ENCODE results near the gene PYGB. TPM values are rescaled to one million over a fixed set of nuclear protein-coding genes. Genes with fewer than 3 reads are reported as not detected.

Gene PYGB
- total RNA-seq, 1 experiment from 2014 or later, result 220 TPM

- peaks cover 2% of the 10 kb centered on the region for H3K4me1 ChIP-seq (ENCODE audit: control insufficient read depth, insufficient read depth, low read length)
- H3K9me3 ChIP-seq (ENCODE audit: control insufficient read depth, insufficient read depth, low read depth, low read length), result no peaks in the 10 kb centered on the region
- in situ Hi-C loops (cut with HindIII; ENCODE audit: low pct_unique_long_range_greater_than_20kb, low sequenced_read_pairs), result no loop called here
- TF ChIP-seq TCF7L2 (IDR thresholded peaks at IDR 0.05; ENCODE audit: low read depth, low read length), result no peak
- TF ChIP-seq CTCF (IDR thresholded peaks at IDR 0.05), result no peak
- no peak for TF ChIP-seq POLR2AphosphoS5 (IDR thresholded peaks at IDR 0.05; ENCODE audit: low read depth, low read length)
- TF ChIP-seq SIN3A (IDR thresholded peaks at IDR 0.05; ENCODE audit: borderline replicate concordance, insufficient read depth, low read depth, low read length), result no peak
- TF ChIP-seq, protein P1, sequence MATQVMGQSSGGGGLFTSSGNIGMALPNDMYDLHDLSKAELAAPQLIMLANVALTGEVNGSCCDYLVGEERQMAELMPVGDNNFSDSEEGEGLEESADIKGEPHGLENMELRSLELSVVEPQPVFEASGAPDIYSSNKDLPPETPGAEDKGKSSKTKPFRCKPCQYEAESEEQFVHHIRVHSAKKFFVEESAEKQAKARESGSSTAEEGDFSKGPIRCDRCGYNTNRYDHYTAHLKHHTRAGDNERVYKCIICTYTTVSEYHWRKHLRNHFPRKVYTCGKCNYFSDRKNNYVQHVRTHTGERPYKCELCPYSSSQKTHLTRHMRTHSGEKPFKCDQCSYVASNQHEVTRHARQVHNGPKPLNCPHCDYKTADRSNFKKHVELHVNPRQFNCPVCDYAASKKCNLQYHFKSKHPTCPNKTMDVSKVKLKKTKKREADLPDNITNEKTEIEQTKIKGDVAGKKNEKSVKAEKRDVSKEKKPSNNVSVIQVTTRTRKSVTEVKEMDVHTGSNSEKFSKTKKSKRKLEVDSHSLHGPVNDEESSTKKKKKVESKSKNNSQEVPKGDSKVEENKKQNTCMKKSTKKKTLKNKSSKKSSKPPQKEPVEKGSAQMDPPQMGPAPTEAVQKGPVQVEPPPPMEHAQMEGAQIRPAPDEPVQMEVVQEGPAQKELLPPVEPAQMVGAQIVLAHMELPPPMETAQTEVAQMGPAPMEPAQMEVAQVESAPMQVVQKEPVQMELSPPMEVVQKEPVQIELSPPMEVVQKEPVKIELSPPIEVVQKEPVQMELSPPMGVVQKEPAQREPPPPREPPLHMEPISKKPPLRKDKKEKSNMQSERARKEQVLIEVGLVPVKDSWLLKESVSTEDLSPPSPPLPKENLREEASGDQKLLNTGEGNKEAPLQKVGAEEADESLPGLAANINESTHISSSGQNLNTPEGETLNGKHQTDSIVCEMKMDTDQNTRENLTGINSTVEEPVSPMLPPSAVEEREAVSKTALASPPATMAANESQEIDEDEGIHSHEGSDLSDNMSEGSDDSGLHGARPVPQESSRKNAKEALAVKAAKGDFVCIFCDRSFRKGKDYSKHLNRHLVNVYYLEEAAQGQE (IDR thresholded peaks at IDR 0.05; ENCODE audit: insufficient read depth in 1 of 2, low read depth in 2 of 2, low read length in 1 of 2), result no peak
- intact Hi-C loops (cut with micrococcal nuclease; ENCODE audit: unreplicated experiment), result no loop called here
- H3K4me3 ChIP-seq (ENCODE audit: low read depth in 2 of 2, low read length in 2 of 2), result no peak overlapping the region
- H3K27me3 ChIP-seq (ENCODE audit: control insufficient read depth, insufficient read depth, low read length), result no peaks in the 10 kb centered on the region
- DNase-seq (ENCODE audit: low read depth, low spot score) (no peak), ATAC-seq (no peak)
- H3K36me3 ChIP-seq (ENCODE audit: control insufficient read depth, insufficient read depth, low read length), result peaks cover 6% of the 10 kb centered on the region
- ChIA-PET CTCF (no interaction called here), POLR2A (no interaction called here)
- no peak overlapping the region for H3K27ac ChIP-seq (ENCODE audit: low read length)
- BruUV-seq (replicated peaks), result no TSS peak
Measured at GRCh38 chr20:25216199-25216945, 31.5 kb upstream of the PYGB start.

- H3K27me3 ChIP-seq (ENCODE audit: control insufficient read depth, insufficient read depth, low read length), result no peaks in the 10 kb centered on the region
- peaks cover 6% of the 10 kb centered on the region for H3K36me3 ChIP-seq (ENCODE audit: control insufficient read depth, insufficient read depth, low read length)
- no peaks in the 10 kb centered on the region for H3K9me3 ChIP-seq (ENCODE audit: control insufficient read depth, insufficient read depth, low read depth, low read length)
- no peak overlapping the region for H3K4me3 ChIP-seq (ENCODE audit: low read depth in 2 of 2, low read length in 2 of 2)
- CTCF ChIA-PET, result no interaction called here
- no peak for TF ChIP-seq CTCF (IDR thresholded peaks at IDR 0.05)
- TF ChIP-seq SIN3A (IDR thresholded peaks at IDR 0.05; ENCODE audit: borderline replicate concordance, insufficient read depth, low read depth, low read length), result no peak
- TF ChIP-seq TCF7L2 (IDR thresholded peaks at IDR 0.05; ENCODE audit: low read depth, low read length), result no peak
- TF ChIP-seq POLR2AphosphoS5 (IDR thresholded peaks at IDR 0.05; ENCODE audit: low read depth, low read length), result no peak
- TF ChIP-seq, protein P1 (IDR thresholded peaks at IDR 0.05; ENCODE audit: insufficient read depth in 1 of 2, low read depth in 2 of 2, low read length in 1 of 2), result no peak
- POLR2A ChIA-PET, result no interaction called here
- in situ Hi-C loops (cut with HindIII; ENCODE audit: low pct_unique_long_range_greater_than_20kb, low sequenced_read_pairs) (no loop called here), intact Hi-C loops (cut with micrococcal nuclease; ENCODE audit: unreplicated experiment) (no loop called here)
- DNase-seq (ENCODE audit: low read depth, low spot score) (no peak), ATAC-seq (no peak)
- no peak overlapping the region for H3K27ac ChIP-seq (ENCODE audit: low read length)
- peaks cover 11% of the 10 kb centered on the region for H3K4me1 ChIP-seq (ENCODE audit: control insufficient read depth, insufficient read depth, low read length)
- BruUV-seq (replicated peaks), result no TSS peak
Measured at GRCh38 chr20:25217161-25218108, 30.4 kb upstream of the PYGB start.

All from Panc1 (cell line).